A549 (cell line): ENCODE measurements around the gene WWC1. TPM values are rescaled to one million over a fixed set of nuclear protein-coding genes. Genes with fewer than 3 reads are reported as not detected.

Experiments used
- ATAC-seq, 2 experiments: fragments of 200-7000 bp in 1 of 2; fragments of >200 bp in 1 of 2; cut with Nextera tagmentation in 1 of 2; cut with Tn5 transposase in 1 of 2; 3 replicates each; pipeline versions ENCODE4 v1.8.0 to v1.9.1; 2018 to 2020; ENCODE audit warnings: mild to moderate bottlenecking in 1 of 2, moderate library complexity in 1 of 2
- CTCF ChIA-PET: fragments of 300-600 bp; sonication (Branson Sonifier 250); formaldehyde crosslinking; extraction: SDS; loops from one replicate; lab custom pipeline; 2021; ENCODE audit warnings: antibody characterized with exemption, inconsistent platforms; lab: Yijun Ruan, JAX
- POLR2A ChIA-PET: fragments of 350-600 bp; formaldehyde crosslinking; extraction: SDS; loops from one replicate; lab custom pipeline; 2021; ENCODE audit warnings: antibody characterized with exemption, inconsistent platforms; lab: Yijun Ruan, JAX
- DNase-seq, 2 experiments: peaks; one replicate each; pipeline versions ENCODE4 v3.0.0 to v3.0.0-alpha.2; 2011 to 2016; ENCODE audit warnings: low read depth in 1 of 2, low spot score in 1 of 2
- FAIRE-seq: peaks from 2 replicates; lab custom pipeline; 2011; peaks lifted over from hg19 to GRCh38; lab: Jason Lieb, UNC
- H3K27ac ChIP-seq, 2 experiments: fragments of >200 bp; sonication (Bioruptor Twin); formaldehyde crosslinking; 3 replicates each; pipeline ENCODE4 v1.5.1; 2016 to 2017
- H3K4me1 ChIP-seq: fragments of >200 bp; sonication (Bioruptor Twin); formaldehyde crosslinking; 3 replicates; pipeline ENCODE4 v1.6.1; 2016
- H3K4me2 ChIP-seq: fragments of >200 bp; sonication (Bioruptor Twin); formaldehyde crosslinking; 3 replicates; pipeline ENCODE4 v1.6.1; 2016
- H3K4me3 ChIP-seq: fragments of >200 bp; sonication (Bioruptor Twin); formaldehyde crosslinking; 3 replicates; pipeline ENCODE4 v1.5.1; 2016
- H3K9me3 ChIP-seq: fragments of >200 bp; sonication (Bioruptor Twin); formaldehyde crosslinking; 3 replicates; pipeline ENCODE4 v1.6.1; 2016
- CBX2 ChIP-seq: fragments of 200-600 bp; sonication (generic); IDR thresholded peaks from 2 replicates; pipeline ENCODE4 v1.6.1; 2016; ENCODE audit warnings: low read depth, mild to moderate bottlenecking, borderline replicate concordance
- CBX8 ChIP-seq: fragments of 200-600 bp; sonication (generic); IDR thresholded peaks from 2 replicates; pipeline ENCODE4 v1.6.1; 2016
- CEBPB ChIP-seq, 2 experiments: fragments of >200 bp in 1 of 2; sonication (Bioruptor Twin) in 1 of 2; formaldehyde crosslinking in 1 of 2; IDR thresholded peaks; 2 replicates each; pipeline ENCODE4 v1.6.1; 2012 to 2016
- EP300 ChIP-seq, 2 experiments: fragments of >200 bp; sonication (Bioruptor Twin); formaldehyde crosslinking; IDR thresholded peaks; 2 replicates in 1 of 2; 3 replicates in 1 of 2; pipeline ENCODE4 v1.6.1; 2016 to 2017
- ESRRA ChIP-seq: fragments of 150-350 bp; IDR thresholded peaks from 2 replicates; pipeline ENCODE4 v1.6.1; 2014; ENCODE audit warnings: mild to moderate bottlenecking, low read length, borderline replicate concordance
- JUN ChIP-seq, 2 experiments: fragments of >200 bp; sonication (Bioruptor Twin); formaldehyde crosslinking; IDR thresholded peaks; 2 replicates in 1 of 2; 3 replicates in 1 of 2; pipeline ENCODE4 v1.6.1; 2016 to 2017
- KDM1A ChIP-seq: fragments of 200-600 bp; sonication (generic); IDR thresholded peaks from 2 replicates; pipeline ENCODE4 v1.6.1; 2016; ENCODE audit warnings: low read depth, mild to moderate bottlenecking
- KDM5A ChIP-seq: fragments of 200-600 bp; sonication (generic); IDR thresholded peaks from 2 replicates; pipeline ENCODE4 v1.6.1; 2016; ENCODE audit warnings: antibody characterized with exemption, mild to moderate bottlenecking
- MAZ ChIP-seq: fragments of 150-350 bp; IDR thresholded peaks from 2 replicates; pipeline ENCODE4 v1.6.1; 2014; ENCODE audit warnings: antibody characterized with exemption, low read depth, low read length, borderline replicate concordance
- NFE2L2 ChIP-seq: fragments of 150-350 bp; conservative IDR thresholded peaks from 2 replicates; pipeline ENCODE4 v1.6.1; 2014; ENCODE audit warnings: low read length
- NR3C1 ChIP-seq: fragments of >200 bp; sonication (Bioruptor Twin); formaldehyde crosslinking; IDR thresholded peaks from 3 replicates; pipeline ENCODE4 v1.6.1; 2017
- POLR2A ChIP-seq: IDR thresholded peaks from 2 replicates; pipeline ENCODE4 v1.6.1; 2012; ENCODE audit warnings: mild to moderate bottlenecking, low read length
- POLR2AphosphoS2 ChIP-seq: conservative IDR thresholded peaks from 2 replicates; pipeline ENCODE4 v1.6.1; 2012; ENCODE audit warnings: low read length, improper control_type of control experiment, inconsistent platforms
- RNF2 ChIP-seq: fragments of 200-600 bp; sonication (generic); IDR thresholded peaks from 2 replicates; pipeline ENCODE4 v1.6.1; 2016; ENCODE audit warnings: low read depth, mild to moderate bottlenecking, antibody characterized with exemption, moderate library complexity, borderline replicate concordance
- SMC3 ChIP-seq: fragments of >200 bp; sonication (Bioruptor Twin); formaldehyde crosslinking; IDR thresholded peaks from 3 replicates; pipeline ENCODE4 v1.6.1; 2018; ENCODE audit warnings: inconsistent platforms
- TFCP2L1 ChIP-seq: fragments of 250-450 bp; sonication (Bioruptor Pico); IDR thresholded peaks from 2 replicates; pipeline ENCODE4 v1.5.0; 2021; ENCODE audit warnings: mild to moderate bottlenecking
- ZC3H11A ChIP-seq: fragments of 450-650 bp; IDR thresholded peaks from 2 replicates; pipeline ENCODE4 v1.6.1; 2014; ENCODE audit warnings: antibody characterized with exemption, mild to moderate bottlenecking
- ZNF302 ChIP-seq: fragments of 250-450 bp; sonication (Bioruptor Pico); IDR thresholded peaks from 2 replicates; pipeline ENCODE4 v1.9.0; 2021; ENCODE audit warnings: inconsistent platforms, mild to moderate bottlenecking, moderate library complexity
- WGBS: methylation state at CpG from one replicate; pipeline ENCODE4 v1.1.6; 2017; ENCODE audit errors: missing lambda C conversion rate; 5-methylcytosine and 5-hydroxymethylcytosine counted together
- polyA plus RNA-seq, 4 experiments: library from polyadenylated mRNA; depleted of rRNA in 3 of 4; stranded (reverse); fragments of >200 nt; fragmentation: RNase III in 1 of 4; extraction: RNeasy Plus Mini Kit Qiagen cat#74134 plus additional on column Dnase treatment in 1 of 4; gene quantifications; 2 replicates in 3 of 4; 3 replicates in 1 of 4; pipeline ENCODE4 v1.2.3, GENCODE V29; 2011 to 2017
- TF ChIP-seq, protein P1 (sequence below): IDR thresholded peaks from 2 replicates; pipeline ENCODE4 v1.6.1; 2012
- TF ChIP-seq, protein P2 (sequence below): fragments of 150-350 bp; IDR thresholded peaks from 2 replicates; pipeline ENCODE4 v1.6.1; 2014; ENCODE audit warnings: low read depth, mild to moderate bottlenecking, low read length
- TF ChIP-seq, protein P3 (sequence below): fragments of >200 bp; sonication (Bioruptor Twin); formaldehyde crosslinking; IDR thresholded peaks from 3 replicates; pipeline ENCODE4 v1.6.1; 2016
- TF ChIP-seq, protein P4 (sequence below): fragments of 250-450 bp; sonication (Bioruptor Pico); IDR thresholded peaks from 2 replicates; pipeline ENCODE4 v1.5.0; 2021; ENCODE audit warnings: mild to moderate bottlenecking, moderate library complexity, borderline replicate concordance
- TF ChIP-seq, protein P5 (sequence below): fragments of >200 bp; sonication (Bioruptor Twin); formaldehyde crosslinking; IDR thresholded peaks from 3 replicates; pipeline ENCODE4 v1.5.1; 2016
- TF ChIP-seq, protein P6 (sequence below): fragments of 450-650 bp; IDR thresholded peaks from 2 replicates; pipeline ENCODE4 v1.6.1; 2014; ENCODE audit warnings: antibody characterized with exemption
- TF ChIP-seq, protein P7 (sequence below): IDR thresholded peaks from 2 replicates; pipeline ENCODE4 v1.6.1; 2012; ENCODE audit warnings: low read depth, borderline replicate concordance

WWC1 gene
- polyA plus RNA-seq, 2 of the 4 experiments (the other 2 are of a cell fraction), result 88.5 to 98.1 TPM

DNA sequence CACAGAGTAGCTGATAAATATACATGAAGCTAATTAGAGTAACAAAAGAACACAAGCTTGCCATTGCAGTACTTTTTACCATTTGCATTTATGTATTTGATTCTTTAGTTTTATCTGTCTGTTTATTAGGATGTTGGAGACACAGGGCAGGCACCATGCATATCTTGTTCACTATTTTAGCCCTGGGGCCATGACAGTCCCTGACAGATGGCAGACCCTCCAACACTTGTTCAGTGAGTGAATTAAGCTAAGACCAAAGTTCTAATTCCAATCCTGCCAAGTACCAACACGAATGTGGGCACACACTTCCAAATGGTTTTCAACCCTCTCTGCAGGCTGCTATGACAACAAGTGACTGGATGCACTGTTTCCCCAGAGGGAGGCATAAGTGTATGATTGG lies 182.9 kb downstream of the WWC1 start:
- H3K4me3 ChIP-seq, result no peak overlapping the region
- H3K4me1 ChIP-seq, result no peaks in the 10 kb centered on the region
- H3K27ac ChIP-seq, result no peak overlapping the region
- 100% methylated on average over 1 of the region's 1 CpG for WGBS
- TF ChIP-seq, protein P1, sequence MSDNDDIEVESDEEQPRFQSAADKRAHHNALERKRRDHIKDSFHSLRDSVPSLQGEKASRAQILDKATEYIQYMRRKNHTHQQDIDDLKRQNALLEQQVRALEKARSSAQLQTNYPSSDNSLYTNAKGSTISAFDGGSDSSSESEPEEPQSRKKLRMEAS, result no peak
- TF ChIP-seq, protein P2, sequence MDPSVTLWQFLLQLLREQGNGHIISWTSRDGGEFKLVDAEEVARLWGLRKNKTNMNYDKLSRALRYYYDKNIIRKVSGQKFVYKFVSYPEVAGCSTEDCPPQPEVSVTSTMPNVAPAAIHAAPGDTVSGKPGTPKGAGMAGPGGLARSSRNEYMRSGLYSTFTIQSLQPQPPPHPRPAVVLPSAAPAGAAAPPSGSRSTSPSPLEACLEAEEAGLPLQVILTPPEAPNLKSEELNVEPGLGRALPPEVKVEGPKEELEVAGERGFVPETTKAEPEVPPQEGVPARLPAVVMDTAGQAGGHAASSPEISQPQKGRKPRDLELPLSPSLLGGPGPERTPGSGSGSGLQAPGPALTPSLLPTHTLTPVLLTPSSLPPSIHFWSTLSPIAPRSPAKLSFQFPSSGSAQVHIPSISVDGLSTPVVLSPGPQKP, result no peak
- TF ChIP-seq TFCP2L1 (no peak), NFE2L2 (no peak), RNF2 (no peak), CBX8 (no peak), POLR2A (no peak), KDM1A (no peak), JUN (IDR thresholded peaks at IDR 0.05) (no peak), ZNF302 (CRISPR knock-in tag) (no peak), ESRRA (no peak), EP300 (IDR thresholded peaks at IDR 0.05) (no peak)
- TF ChIP-seq, protein P3, sequence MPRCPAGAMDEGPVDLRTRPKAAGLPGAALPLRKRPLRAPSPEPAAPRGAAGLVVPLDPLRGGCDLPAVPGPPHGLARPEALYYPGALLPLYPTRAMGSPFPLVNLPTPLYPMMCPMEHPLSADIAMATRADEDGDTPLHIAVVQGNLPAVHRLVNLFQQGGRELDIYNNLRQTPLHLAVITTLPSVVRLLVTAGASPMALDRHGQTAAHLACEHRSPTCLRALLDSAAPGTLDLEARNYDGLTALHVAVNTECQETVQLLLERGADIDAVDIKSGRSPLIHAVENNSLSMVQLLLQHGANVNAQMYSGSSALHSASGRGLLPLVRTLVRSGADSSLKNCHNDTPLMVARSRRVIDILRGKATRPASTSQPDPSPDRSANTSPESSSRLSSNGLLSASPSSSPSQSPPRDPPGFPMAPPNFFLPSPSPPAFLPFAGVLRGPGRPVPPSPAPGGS, result no peak
- TF ChIP-seq, protein P4, sequence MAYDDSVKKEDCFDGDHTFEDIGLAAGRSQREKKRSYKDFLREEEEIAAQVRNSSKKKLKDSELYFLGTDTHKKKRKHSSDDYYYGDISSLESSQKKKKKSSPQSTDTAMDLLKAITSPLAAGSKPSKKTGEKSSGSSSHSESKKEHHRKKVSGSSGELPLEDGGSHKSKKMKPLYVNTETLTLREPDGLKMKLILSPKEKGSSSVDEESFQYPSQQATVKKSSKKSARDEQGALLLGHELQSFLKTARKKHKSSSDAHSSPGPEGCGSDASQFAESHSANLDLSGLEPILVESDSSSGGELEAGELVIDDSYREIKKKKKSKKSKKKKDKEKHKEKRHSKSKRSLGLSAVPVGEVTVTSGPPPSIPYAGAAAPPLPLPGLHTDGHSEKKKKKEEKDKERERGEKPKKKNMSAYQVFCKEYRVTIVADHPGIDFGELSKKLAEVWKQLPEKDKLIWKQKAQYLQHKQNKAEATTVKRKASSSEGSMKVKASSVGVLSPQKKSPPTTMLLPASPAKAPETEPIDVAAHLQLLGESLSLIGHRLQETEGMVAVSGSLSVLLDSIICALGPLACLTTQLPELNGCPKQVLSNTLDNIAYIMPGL (CRISPR knock-in tag), result no peak
- TF ChIP-seq, all 56 proteins: peak for 0
- ChIA-PET CTCF (interaction anchor here (1.4 to 3.9 kb wide), 2 partner anchors 9 to 205 kb away, joined by 3 to 17 read pairs; no protein-coding TSS in a partner anchor), POLR2A (no interaction called here)
- FAIRE-seq, result no peak
- Histone ChIP-seq H3K4me2 (no peak overlapping the region), H3K9me3 (no peaks in the 10 kb centered on the region)
- DNase-seq, result no peak
- ATAC-seq, result no peak

DNA sequence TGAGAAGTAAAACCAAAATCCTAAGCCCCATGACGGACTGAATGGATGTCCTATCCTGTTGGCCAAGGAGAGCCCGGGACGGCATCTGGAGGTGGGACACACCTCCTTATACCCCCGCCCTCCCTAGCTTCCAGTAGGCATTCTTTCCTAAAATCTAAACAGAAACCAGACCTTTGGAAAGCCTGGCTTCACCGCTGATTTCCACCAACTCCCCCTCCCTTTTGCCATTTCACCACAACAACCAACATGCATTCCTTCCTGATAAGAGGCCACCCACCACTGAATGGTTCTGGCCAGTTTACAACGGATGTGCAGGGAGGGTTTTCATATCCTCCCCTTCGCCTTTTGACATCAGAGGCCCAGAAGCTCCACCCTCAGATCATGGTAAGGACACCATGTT lies 185.6 kb downstream of the WWC1 start:
- FAIRE-seq (no peak), ATAC-seq (no peak), DNase-seq (no peak)
- H3K4me3 ChIP-seq, result no peak overlapping the region
- H3K4me1 ChIP-seq, result no peaks in the 10 kb centered on the region
- no peak overlapping the region for H3K27ac ChIP-seq
- 88% methylated on average over 7 of the region's 7 CpGs for WGBS
- POLR2A ChIA-PET, result no interaction called here
- no peak overlapping the region for H3K4me2 ChIP-seq
- TF ChIP-seq SMC3, result no peak
- TF ChIP-seq POLR2AphosphoS2, result no peak
- TF ChIP-seq NR3C1, result no peak
- no peaks in the 10 kb centered on the region for H3K9me3 ChIP-seq
- CTCF ChIA-PET, result interaction anchor here (1.1 to 1.2 kb wide), 3 partner anchors 10 to 208 kb away, joined by 4 to 6 read pairs (median 6); partner anchors contain the start of gene RARS1

DNA sequence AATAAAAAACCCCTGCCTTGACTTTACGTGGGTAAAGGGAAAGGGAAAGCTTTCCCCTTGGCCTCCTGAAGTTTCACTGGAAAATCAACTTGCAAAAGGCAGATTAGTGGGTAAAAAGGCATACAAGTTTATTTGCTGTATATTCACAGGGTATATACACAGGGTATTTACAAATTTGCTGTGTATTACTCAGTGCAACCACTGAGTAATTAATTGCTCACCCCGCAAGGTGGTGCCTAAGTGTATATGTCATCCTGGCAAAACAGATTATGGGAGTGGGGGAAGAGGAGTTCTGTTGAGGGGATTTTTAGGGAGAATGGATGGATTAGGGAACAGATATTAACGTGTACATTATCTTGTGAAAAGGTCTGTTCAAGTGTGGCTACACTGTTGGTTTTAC lies 187.7 kb downstream of the WWC1 start:
- no peak overlapping the region for H3K27ac ChIP-seq
- ChIA-PET POLR2A (no interaction called here), CTCF (interaction anchor here (0.7 to 1.1 kb wide), 2 partner anchors 12 to 19 kb away, joined by 3 read pairs; no protein-coding TSS in a partner anchor)
- H3K4me3 ChIP-seq, result no peak overlapping the region
- H3K4me1 ChIP-seq, result no peaks in the 10 kb centered on the region
- ATAC-seq, result peak; percentile 57 to 63; a peak in 4 of 6 replicates
- WGBS, result 62% methylated on average over 3 of the region's 3 CpGs
- DNase-seq, result no peak
- no peaks in the 10 kb centered on the region for H3K9me3 ChIP-seq
- FAIRE-seq, result no peak
- H3K4me2 ChIP-seq, result no peak overlapping the region
- TF ChIP-seq CEBPB (IDR thresholded peaks at IDR 0.05), result no peak
- TF ChIP-seq POLR2A, result no peak
- TF ChIP-seq, protein P1, result no peak
- TF ChIP-seq, protein P5, sequence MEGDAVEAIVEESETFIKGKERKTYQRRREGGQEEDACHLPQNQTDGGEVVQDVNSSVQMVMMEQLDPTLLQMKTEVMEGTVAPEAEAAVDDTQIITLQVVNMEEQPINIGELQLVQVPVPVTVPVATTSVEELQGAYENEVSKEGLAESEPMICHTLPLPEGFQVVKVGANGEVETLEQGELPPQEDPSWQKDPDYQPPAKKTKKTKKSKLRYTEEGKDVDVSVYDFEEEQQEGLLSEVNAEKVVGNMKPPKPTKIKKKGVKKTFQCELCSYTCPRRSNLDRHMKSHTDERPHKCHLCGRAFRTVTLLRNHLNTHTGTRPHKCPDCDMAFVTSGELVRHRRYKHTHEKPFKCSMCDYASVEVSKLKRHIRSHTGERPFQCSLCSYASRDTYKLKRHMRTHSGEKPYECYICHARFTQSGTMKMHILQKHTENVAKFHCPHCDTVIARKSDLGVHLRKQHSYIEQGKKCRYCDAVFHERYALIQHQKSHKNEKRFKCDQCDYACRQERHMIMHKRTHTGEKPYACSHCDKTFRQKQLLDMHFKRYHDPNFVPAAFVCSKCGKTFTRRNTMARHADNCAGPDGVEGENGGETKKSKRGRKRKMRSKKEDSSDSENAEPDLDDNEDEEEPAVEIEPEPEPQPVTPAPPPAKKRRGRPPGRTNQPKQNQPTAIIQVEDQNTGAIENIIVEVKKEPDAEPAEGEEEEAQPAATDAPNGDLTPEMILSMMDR, result no peak
- TF ChIP-seq, protein P6, sequence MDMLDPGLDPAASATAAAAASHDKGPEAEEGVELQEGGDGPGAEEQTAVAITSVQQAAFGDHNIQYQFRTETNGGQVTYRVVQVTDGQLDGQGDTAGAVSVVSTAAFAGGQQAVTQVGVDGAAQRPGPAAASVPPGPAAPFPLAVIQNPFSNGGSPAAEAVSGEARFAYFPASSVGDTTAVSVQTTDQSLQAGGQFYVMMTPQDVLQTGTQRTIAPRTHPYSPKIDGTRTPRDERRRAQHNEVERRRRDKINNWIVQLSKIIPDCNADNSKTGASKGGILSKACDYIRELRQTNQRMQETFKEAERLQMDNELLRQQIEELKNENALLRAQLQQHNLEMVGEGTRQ, result no peak
- TF ChIP-seq JUN (IDR thresholded peaks at IDR 0.05), result no peak
- TF ChIP-seq KDM5A, result no peak
- TF ChIP-seq, protein P7, sequence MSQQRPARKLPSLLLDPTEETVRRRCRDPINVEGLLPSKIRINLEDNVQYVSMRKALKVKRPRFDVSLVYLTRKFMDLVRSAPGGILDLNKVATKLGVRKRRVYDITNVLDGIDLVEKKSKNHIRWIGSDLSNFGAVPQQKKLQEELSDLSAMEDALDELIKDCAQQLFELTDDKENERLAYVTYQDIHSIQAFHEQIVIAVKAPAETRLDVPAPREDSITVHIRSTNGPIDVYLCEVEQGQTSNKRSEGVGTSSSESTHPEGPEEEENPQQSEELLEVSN, result no peak
- no peak for TF ChIP-seq ZC3H11A
- TF ChIP-seq, protein P4 (CRISPR knock-in tag), result no peak
- TF ChIP-seq CBX2, result no peak
- TF ChIP-seq MAZ, result no peak
